Body of pancreas (tissue), 4 donors: ENCODE data around the gene TPD52L2. TPM values are rescaled to one million over a fixed set of nuclear protein-coding genes. Genes with fewer than 3 reads are reported as not detected.
"Not testable (repeated sequence)": the region's sequence is repeated elsewhere in the genome, so short reads cannot be mapped to it uniquely, and the experiment has no call there.

Experiments used
- ATAC-seq: fragments of 150-250 bp; one replicate; pipeline ENCODE4 v1.9.1; 2016
- DNase-seq, 4 donors: peaks; one replicate each; pipeline ENCODE4 v3.0.0-alpha.2; 2019
- H3K27ac ChIP-seq, 4 donors: fragments of 200-600 bp; sonication (generic); 1 replicate in 3 of 4; 2 replicates in 1 of 4; pipeline versions ENCODE4 v1.5.1 to v1.6.1; 2016 to 2019; ENCODE audit warnings: mild to moderate bottlenecking in 1 of 4, mixed read lengths in 1 of 4, moderate library complexity in 1 of 4
- H3K27me3 ChIP-seq, 2 donors: fragments of 200-600 bp; sonication (generic); one replicate each; pipeline ENCODE4 v1.6.0; 2016; ENCODE audit warnings: mild to moderate bottlenecking in 1 of 2
- H3K36me3 ChIP-seq, 2 donors: fragments of 200-600 bp; sonication (generic); replicated peaks in 1 of 2; 2 replicates each; pipeline ENCODE4 v1.5.1; 2016; ENCODE audit warnings: low read depth in 2 of 2; ENCODE audit not compliant: insufficient read depth in 1 of 2
- H3K4me1 ChIP-seq: fragments of 200-600 bp; sonication (generic); one replicate; pipeline ENCODE4 v1.6.0; 2016
- H3K4me3 ChIP-seq, 2 donors: fragments of 200-600 bp; sonication (generic); 1 replicate in 1 of 2; 2 replicates in 1 of 2; pipeline ENCODE4 v1.5.1; 2016 to 2019
- H3K9me3 ChIP-seq, 3 donors: fragments of 200-600 bp; sonication (generic); 1 replicate in 2 of 3; 2 replicates in 1 of 3; pipeline ENCODE4 v1.5.1; 2016
- POLR2A ChIP-seq, 3 donors: fragments of 450-650 bp; IDR thresholded peaks; one replicate each; pipeline ENCODE4 v1.6.1; 2016; ENCODE audit warnings: antibody characterized with exemption in 3 of 3, mild to moderate bottlenecking in 2 of 3
- WGBS, 2 donors: methylation state at CpG; one replicate each; pipeline ENCODE4 v1.1.5; 2017; 5-methylcytosine and 5-hydroxymethylcytosine counted together
- intact Hi-C: fragments of 100-400 bp; cut with DNase I; formaldehyde crosslinking; loops from one replicate; pipeline ENCODE4 v1.15.1; 2023
- total RNA-seq, 2 donors: library from RNA; depleted of rRNA; stranded (reverse); fragments of >200 nt; gene quantifications; one replicate each; pipeline ENCODE4 v1.1.0, GENCODE V29; 2016
- TF ChIP-seq, protein P1 (sequence below), 7 experiments: fragments of 450-650 bp in 4 of 7; fragments of 200-600 bp in 3 of 7; sonication (generic) in 3 of 7; IDR thresholded peaks; one replicate each; pipeline ENCODE4 v1.5.1; 2016 to 2019; ENCODE audit warnings: antibody characterized with exemption in 7 of 7

The TPD52L2 gene
- total RNA-seq, 2 donors from 2014 or later: 31.4 to 47.1 TPM

DNA sequence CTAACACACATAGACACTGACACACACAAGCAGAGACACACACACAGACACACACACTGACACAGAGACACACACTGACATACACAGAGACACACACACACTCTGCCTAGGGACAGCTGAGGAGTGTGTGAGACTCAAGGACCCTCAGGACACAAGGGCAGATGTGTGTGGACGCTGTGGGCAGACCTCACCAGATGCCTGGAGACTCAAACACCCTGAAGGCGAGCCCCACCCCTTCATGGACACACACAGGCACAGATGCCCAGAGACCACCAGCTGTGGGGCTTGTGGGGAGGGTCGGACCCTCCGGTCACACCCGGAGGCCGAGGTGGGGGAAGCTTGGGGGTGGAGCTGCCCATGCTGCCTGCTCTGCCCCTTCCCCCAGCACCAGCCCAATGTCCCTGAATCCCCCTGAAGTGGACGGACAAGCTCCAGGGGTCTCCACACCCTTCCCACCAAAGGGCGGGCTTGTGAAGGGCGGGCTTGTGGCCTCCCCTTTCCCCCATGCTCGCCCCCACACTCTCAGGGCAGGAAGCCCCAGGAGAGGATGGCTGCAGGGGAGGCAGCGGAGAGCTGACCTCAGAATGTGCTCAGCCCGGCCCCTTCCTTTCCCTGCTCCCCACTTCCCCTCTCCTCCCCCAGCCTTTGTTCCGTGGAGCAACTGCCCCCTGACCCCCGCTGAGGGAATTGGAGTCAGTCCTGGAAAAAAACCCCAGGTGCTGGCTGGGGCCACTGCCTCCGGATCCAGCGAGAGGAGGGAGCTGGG is 17.6 kb upstream of the TPD52L2 start:
- no peak for DNase-seq
- Histone ChIP-seq H3K4me3 (no peak overlapping the region), H3K27ac (peak overlapping the region in 2 of 4 donors; percentile 21 to 46), H3K27me3 (peaks cover 0 to 20% of the 10 kb centered on the region in 2 donors), H3K36me3 (no peaks in the 10 kb centered on the region), H3K4me1 (peaks cover 7% of the 10 kb centered on the region), H3K9me3 (no peaks in the 10 kb centered on the region)
- peak; percentile 13 for ATAC-seq
- 25 to 30% methylated on average over 9 to 15 of the region's 16 CpGs for WGBS, 2 donors
- intact Hi-C loops: no loop called here
- TF ChIP-seq POLR2A (IDR thresholded peaks at IDR 0.05): no peak
- TF ChIP-seq, protein P1, sequence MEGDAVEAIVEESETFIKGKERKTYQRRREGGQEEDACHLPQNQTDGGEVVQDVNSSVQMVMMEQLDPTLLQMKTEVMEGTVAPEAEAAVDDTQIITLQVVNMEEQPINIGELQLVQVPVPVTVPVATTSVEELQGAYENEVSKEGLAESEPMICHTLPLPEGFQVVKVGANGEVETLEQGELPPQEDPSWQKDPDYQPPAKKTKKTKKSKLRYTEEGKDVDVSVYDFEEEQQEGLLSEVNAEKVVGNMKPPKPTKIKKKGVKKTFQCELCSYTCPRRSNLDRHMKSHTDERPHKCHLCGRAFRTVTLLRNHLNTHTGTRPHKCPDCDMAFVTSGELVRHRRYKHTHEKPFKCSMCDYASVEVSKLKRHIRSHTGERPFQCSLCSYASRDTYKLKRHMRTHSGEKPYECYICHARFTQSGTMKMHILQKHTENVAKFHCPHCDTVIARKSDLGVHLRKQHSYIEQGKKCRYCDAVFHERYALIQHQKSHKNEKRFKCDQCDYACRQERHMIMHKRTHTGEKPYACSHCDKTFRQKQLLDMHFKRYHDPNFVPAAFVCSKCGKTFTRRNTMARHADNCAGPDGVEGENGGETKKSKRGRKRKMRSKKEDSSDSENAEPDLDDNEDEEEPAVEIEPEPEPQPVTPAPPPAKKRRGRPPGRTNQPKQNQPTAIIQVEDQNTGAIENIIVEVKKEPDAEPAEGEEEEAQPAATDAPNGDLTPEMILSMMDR (IDR thresholded peaks at IDR 0.05): no peak

DNA sequence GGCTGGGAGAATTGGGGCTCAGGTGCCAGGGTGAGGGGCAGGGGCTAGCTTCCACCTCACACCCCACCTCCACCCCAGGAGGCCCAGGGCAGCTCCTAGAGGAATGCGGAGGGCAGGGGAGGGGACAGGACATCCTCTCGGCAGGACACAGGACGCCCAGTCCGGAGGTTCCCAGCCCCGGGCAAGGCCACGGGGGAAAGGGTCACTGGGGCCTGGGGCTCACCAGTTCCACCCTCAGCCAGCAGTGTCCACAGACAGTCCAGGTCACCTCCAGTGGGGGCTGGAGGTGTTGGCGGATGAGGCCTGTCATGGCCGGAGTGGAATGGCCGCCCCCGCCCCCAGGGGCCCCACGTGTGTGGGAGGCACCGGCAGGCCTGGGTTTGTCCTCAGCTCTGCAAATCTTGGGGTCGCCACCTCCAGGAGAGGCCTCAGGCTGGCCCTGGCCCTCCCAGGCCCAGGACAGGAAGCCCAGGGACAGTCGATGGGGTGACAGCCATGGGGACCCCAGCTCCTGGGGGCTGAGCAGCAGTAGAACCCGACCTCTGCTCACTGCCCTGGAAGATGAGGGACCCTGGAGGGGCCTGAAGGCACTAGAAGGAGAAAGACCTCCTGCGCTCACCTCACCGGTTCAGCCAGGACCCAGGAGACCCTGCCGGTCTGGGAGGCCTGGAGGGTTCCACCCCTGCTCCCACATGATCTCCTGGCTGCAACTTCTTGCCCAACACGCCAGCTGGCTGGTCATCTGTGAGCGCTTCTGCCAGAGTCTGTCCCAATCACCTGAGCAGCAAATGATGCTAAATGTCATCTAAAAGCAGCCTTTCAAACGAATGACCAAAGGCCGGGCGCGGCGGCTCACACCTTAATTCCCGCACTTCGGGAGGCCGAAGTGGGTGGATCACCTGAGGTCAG is 16.8 kb upstream of the TPD52L2 start:
- intact Hi-C loops: no loop called here
- H3K27ac ChIP-seq: peak overlapping the region in 2 of 4 donors; percentile 30 to 46
- peaks cover 7% of the 10 kb centered on the region for H3K4me1 ChIP-seq
- peaks cover 0 to 20% of the 10 kb centered on the region in 2 donors for H3K27me3 ChIP-seq
- no peaks in the 10 kb centered on the region for H3K9me3 ChIP-seq
- ATAC-seq (peak; percentile 14), DNase-seq (no peak)
- no peak for TF ChIP-seq POLR2A (IDR thresholded peaks at IDR 0.05)
- TF ChIP-seq, protein P1 (IDR thresholded peaks at IDR 0.05): no peak
- H3K4me3 ChIP-seq: no peak overlapping the region
- 59 to 75% methylated on average over 14 to 28 of the region's 28 CpGs for WGBS, 2 donors
- no peaks in the 10 kb centered on the region for H3K36me3 ChIP-seq

DNA sequence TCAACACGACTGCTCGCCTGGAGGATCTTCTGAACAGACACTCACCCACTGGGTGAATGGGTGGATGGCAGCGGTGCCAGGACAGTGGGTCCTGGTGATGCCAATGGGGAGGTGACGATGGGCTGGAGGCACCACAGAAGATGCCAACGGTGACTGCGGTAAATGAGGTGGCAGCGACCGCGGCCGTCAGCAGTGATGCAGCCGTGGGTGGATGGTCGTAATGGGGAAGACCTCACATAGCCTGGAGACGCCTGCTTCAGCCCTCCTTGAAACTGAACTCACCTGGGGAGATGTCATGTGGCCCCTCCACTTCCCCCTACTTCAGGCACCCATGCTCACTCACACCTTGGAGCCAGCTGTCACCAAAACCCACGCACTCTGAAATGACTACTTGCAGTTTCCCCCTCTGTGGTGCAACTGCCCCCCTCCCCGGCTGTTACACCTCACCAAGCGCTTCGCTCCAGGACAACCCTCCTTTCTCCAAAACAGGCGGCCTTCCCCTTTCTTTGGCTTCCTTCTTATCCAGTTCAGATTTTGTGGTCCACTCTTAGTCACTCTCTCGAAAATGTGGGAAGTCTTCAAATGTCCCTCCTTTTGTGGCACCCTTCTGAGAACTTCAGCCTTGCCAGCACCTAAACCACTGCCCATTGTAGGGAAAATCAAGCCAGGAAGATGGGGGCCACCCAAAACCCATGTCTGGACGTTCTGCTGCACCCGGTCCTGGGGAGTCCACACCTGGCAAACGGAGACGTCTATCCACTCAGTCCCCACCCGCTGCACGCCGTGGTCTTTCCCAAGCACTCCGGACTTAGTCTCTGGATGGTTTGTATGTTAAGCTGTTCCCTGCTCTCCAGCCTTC is 14.2 kb upstream of the TPD52L2 start:
- intact Hi-C loops: loop anchor here (10.0 kb wide), 1 partner anchor 316 kb away; the partner anchor contains the start of gene PTK6
- Histone ChIP-seq H3K36me3 (no peaks in the 10 kb centered on the region), H3K4me3 (no peak overlapping the region), H3K27ac (no peak overlapping the region), H3K9me3 (no peaks in the 10 kb centered on the region), H3K4me1 (peaks cover 17% of the 10 kb centered on the region), H3K27me3 (peaks cover 0 to 26% of the 10 kb centered on the region in 2 donors)
- ATAC-seq (no peak), DNase-seq (no peak)
- 60 to 62% methylated on average over 26 to 27 of the region's 27 CpGs for WGBS, 2 donors
- TF ChIP-seq, protein P1 (IDR thresholded peaks at IDR 0.05): no peak
- TF ChIP-seq POLR2A (IDR thresholded peaks at IDR 0.05): no peak

DNA sequence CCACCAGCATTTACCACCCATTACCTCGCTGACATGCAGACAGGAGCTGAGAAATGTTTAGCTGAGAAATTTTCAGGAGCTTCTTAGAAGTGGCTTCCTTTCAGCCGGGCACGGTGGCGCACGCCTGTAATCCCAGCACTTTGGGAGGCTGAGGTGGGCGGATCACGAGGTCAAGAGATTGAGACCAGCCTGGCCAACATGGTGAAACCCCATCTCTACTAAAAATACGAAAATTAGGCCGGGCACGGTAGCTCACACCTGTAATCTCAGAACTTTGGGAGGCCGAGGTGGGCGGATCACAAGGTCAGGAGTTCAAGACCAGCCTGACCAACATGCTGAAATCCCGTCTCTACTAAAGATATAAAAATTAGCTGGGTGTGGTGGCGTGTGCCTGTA is 13.5 kb upstream of the TPD52L2 start:
- DNase-seq, H3K9me3 ChIP-seq, ATAC-seq, H3K4me3 ChIP-seq, H3K27ac ChIP-seq, H3K36me3 ChIP-seq: not testable (repeated sequence)
- peaks cover 12% of the 10 kb centered on the region for H3K4me1 ChIP-seq
- intact Hi-C loops: loop anchor here (10.0 kb wide), 1 partner anchor 317 kb away; the partner anchor contains the start of gene PTK6
- H3K27me3 ChIP-seq: peaks cover 0 to 28% of the 10 kb centered on the region in 2 donors
- 73 to 78% methylated on average over 11 to 14 of the region's 14 CpGs for WGBS, 2 donors

DNA sequence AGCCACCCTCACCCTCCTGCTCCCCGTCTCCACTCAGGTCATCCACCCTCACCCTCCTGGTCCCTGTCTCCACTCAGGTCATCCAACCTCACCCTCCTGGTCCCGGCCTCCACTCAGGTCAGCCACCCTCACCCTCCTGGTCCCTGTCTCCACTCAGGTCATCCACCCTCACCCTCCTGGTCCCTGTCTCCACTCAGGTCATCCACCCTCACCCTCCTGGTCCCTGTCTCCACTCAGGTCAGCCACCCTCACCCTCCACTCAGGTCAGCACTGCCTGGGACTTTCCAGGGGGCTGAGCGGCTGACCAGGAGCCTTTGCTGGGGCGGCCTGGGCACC is 11.4 kb upstream of the TPD52L2 start:
- peaks cover 0 to 27% of the 10 kb centered on the region in 2 donors for H3K27me3 ChIP-seq
- intact Hi-C loops: loop anchor here (10.0 kb wide), 1 partner anchor 319 kb away; the partner anchor contains the start of gene PTK6
- peaks cover 17% of the 10 kb centered on the region for H3K4me1 ChIP-seq
- WGBS, 2 donors: 73 to 76% methylated on average over 4 of the region's 4 CpGs
- peak overlapping the region in 2 of 4 donors; percentile 44 to 57 for H3K27ac ChIP-seq
- H3K9me3 ChIP-seq, H3K36me3 ChIP-seq, DNase-seq, ATAC-seq, H3K4me3 ChIP-seq: not testable (repeated sequence)
